GM20431 (cell line): ENCODE data around the gene SPRED2.
"Not testable (repeated sequence)": the region's sequence is repeated elsewhere in the genome, so short reads cannot be mapped to it uniquely, and the experiment has no call there.

Experiments used
- in situ Hi-C: fragments of 300-500 bp; cut with MseI, MboI; formaldehyde crosslinking; loops from one replicate; pipeline ENCODE4 v1.15.0; 2020; ENCODE audit warnings: low sequenced_read_pairs; ENCODE audit not compliant: unreplicated experiment

The SPRED2 gene

GRCh38 chr2:65320042-65320725 lies 112.2 kb downstream of the SPRED2 start:
- in situ Hi-C loops: no loop called here

DNA sequence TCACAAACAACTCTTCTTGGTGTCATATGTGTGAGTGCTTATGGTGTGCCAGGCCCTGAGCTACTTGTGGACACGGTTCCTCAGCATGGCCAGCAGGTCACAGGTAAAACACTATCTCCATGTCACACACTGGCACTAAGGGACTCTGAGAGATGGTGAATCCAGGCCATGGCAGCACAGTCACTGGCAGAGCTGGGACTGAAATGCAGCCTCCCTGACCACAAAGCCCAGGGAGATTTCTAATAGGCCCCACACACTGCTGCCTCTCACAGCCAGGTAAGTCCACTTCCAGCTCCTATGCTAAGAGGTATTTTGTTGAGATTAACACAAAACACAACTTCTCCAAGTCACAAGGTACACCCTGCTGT lies 112.7 kb downstream of the SPRED2 start:
- in situ Hi-C loops: no loop called here

- in situ Hi-C loops: no loop called here
These were observed 113.2 kb downstream of the SPRED2 start for GRCh38 chr2:65319072-65319673.

DNA sequence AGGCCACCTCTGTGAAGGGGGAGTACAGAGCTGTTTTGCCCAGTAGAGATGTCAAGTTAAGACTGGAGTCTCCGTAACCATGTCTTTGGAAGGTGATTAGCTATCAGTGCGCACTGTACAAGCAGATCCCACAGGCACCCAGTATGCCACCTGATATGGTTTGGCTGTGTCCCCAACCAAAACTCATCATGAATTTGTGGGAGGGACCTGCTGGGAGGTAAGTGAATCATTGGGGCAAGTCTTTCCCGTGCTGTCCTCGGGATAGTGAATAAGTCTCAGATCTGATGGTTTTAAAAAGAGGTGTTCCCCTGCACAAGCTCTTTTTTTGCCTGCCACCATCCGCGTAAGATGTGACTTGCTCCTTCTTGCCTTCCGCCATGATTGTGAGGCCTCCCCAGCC lies 114.6 kb downstream of the SPRED2 start:
- in situ Hi-C loops: no loop called here

GRCh38 chr2:65317351-65317750 lies 115.0 kb downstream of the SPRED2 start:
- in situ Hi-C loops: not testable (repeated sequence)

DNA sequence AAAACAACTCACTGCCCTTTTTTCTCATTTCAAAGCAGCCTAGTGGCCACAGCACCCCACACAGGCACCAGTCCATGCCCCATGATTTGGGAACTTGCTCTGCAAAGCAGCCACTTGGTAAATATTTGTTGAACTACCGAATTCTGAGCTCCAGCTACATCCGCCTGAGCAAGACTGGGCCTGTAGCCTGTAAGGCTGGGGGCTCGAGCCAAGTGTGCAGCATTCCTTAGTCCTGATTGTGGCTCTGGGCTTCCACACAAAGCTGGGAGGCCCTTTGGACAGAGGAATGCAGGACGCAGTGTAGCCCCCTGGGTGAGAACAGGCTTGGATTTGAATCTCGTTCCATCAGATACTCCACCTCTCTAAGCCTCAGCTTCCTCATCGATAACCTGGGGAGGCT lies 116.3 kb downstream of the SPRED2 start:
- in situ Hi-C loops: no loop called here

DNA sequence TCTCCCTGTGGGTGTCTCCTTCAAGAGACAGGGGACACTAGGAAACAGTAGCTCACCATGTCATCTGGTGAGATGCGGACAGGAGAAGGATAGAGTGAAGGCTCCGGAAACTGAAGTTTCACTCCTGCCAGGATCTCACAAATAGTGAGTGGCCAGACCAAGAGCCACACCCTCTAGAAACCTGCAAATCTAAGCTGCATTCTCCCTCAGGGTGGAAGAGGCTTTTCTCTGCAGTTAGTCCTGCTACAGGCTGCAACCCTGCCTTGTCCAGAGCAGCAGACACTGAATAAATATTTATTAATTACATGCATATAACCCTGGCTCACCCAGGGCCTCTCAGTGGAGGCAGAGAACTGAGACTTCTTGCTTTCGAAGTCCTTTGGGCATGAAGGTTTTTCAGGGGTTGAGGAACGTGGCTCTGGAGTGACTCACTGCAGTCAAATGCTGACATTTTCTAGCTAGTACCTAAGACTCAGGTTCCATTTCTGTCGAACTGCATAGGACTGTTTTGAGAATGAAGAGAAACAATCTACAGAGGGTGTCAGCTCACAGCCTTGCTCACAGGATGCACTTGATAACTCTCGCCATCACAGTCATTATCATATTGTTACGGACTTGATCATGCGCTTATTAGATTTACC lies 117.5 kb downstream of the SPRED2 start:
- in situ Hi-C loops: no loop called here

DNA sequence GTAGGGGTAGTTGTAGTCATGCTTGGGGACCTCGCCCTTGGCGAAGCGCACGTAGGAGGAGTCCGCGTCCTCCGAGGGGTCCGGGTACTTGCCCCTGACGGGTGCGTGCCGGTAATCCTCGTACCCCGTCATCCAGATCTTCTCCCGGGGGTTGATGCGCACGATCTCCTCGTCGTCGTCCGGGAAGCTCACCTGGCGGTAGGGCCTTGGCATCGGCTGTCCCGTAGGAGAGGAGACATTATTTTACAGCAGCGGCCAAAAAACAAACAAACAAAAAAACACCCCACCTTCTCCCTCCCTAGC lies 118.5 kb downstream of the SPRED2 start:
- in situ Hi-C loops: no loop called here

GRCh38 chr2:65313126-65313953 lies 119.1 kb downstream of the SPRED2 start:
- in situ Hi-C loops: no loop called here

DNA sequence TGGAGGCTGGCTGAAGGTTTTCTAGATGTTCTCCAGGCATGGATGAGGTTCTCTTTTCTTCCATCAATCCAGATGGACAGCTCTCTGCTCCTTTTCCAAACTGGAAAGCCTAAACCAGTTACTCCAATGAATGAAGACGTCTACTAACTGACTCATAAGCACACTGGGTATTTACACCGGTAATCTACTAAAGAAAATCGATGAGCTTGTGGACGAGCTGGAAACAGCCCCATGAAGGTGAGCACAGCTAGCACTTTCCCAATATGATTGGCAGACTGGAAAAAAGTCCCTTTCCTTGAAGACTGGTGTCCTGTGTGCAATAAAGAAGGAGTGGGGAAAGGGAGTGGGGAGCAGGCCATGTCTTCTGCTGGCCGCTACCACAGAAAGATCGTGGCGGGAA lies 120.8 kb downstream of the SPRED2 start:
- in situ Hi-C loops: no loop called here

DNA sequence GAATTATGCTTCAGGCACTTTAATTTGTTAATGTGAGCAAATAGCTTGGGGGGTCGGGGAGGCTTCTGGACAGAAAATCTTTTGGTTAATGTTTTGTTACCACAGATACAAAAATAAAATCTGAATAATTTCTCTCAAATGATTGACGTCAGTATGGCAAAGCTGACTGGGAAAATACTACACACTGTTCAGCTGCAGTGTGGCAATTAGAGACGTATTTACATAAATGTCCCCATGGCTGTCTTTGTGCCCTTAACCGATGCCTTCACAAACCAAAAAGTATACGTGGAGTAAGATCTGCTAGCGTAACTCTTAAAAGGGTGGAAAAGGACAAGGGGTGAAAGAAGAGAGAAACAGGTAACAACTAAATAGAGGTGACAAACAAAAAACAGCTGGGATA lies 121.3 kb downstream of the SPRED2 start:
- in situ Hi-C loops: no loop called here

GRCh38 chr2:65309699-65310098 lies 122.7 kb downstream of the SPRED2 start:
- in situ Hi-C loops: no loop called here

- in situ Hi-C loops: no loop called here
These were observed 126.5 kb downstream of the SPRED2 start for GRCh38 chr2:65305934-65306333.

- in situ Hi-C loops: no loop called here
These were observed 131.4 kb downstream of the SPRED2 start for GRCh38 chr2:65300761-65301711.

- in situ Hi-C loops: no loop called here
These were observed 132.2 kb downstream of the SPRED2 start for GRCh38 chr2:65300134-65300760.

GRCh38 chr2:65299246-65299645 lies 133.2 kb downstream of the SPRED2 start:
- in situ Hi-C loops: no loop called here

DNA sequence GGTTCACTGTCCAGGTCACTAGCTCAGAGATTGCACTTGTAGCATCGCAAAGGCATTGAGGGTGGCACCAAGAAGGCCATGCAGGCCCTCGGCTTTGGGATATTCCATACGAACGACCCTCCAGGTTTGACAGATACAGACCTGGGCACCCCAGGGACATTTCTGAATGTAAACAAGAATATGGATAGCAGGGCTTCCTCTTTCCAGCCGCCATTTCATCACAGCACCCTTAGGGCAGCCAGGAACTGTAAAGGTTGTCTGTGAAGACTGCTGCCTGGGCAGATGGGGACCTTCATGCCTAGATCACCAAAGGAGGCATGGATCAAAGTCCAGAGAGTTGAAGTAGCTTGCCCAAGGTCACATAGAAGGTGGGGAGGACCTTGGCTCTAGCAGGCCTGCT lies 134.3 kb downstream of the SPRED2 start:
- in situ Hi-C loops: no loop called here

DNA sequence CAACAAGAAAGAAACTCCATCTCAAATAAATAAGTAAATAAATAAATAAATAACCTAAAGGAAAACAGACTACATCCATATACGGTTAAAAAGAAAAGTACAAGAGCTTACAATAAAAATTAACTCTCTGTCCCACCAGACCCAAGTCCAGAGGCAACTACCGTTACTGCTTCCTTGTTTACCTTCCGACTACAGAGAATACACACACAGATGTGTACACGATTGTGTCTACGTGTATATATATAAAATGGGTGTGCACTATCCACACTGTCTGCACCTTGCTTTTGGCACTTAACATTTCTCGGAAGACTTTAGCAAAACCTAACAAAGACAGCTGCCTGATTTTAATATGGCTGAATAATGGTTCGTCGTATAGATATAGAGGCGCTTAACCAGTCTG lies 134.9 kb downstream of the SPRED2 start:
- in situ Hi-C loops: no loop called here

DNA sequence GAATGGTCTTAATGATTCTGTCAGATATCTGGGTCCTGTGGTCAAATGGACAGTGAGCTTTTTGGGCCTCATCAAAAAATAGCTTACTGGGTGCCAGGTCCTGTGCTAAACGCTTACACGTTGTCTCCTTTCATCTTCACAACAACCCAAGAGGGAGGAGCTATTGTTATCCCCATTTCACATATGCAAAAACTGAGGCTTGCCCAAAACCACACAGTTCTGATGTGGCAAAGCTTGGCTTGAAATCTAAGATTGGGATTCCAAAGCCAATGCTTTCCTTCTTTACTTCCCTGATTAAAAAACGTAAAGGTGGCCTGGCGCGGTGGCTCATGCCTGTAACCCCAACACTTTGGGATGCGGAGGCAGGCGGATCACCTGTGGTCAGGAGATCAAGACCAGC lies 135.4 kb downstream of the SPRED2 start:
- in situ Hi-C loops: no loop called here

- in situ Hi-C loops: no loop called here
These were observed 137.7 kb downstream of the SPRED2 start for GRCh38 chr2:65294701-65295100.
